Activated CD8-positive, alpha-beta memory T cell treated with anti-CD3 and anti-CD28 coated beads for 48 hours (primary cell): ENCODE measurements around the gene TMEM97.
A peak's percentile ranks its signal among the peaks of the same experiment; 100 is the strongest.
"Not testable (repeated sequence)": the region's sequence is repeated elsewhere in the genome, so short reads cannot be mapped to it uniquely, and the experiment has no call there.

ENCODE experiments used
- DNase-seq, 3 experiments: peaks; one replicate each; pipeline ENCODE4 v3.0.0-alpha.2; 2020; ENCODE audit warnings: low read depth in 2 of 3, low spot score in 2 of 3

Gene TMEM97

GRCh38 chr17:28335959-28336871 is 17.2 kb downstream of the TMEM97 start:
- DNase-seq, result no peak

- DNase-seq, result no peak
Observed at GRCh38 chr17:28338056-28338768, 19.2 kb downstream of the TMEM97 start.

- DNase-seq, result not testable (repeated sequence)
Observed at GRCh38 chr17:28338769-28339212, 19.8 kb downstream of the TMEM97 start.

- no peak for DNase-seq
Observed at GRCh38 chr17:28339431-28339830, 20.4 kb downstream of the TMEM97 start.

- no peak for DNase-seq
Observed at GRCh38 chr17:28340374-28340773, 21.4 kb downstream of the TMEM97 start.

GRCh38 chr17:28341516-28341915 is 22.5 kb downstream of the TMEM97 start:
- no peak for DNase-seq

GRCh38 chr17:28342313-28342712 is 23.3 kb downstream of the TMEM97 start:
- DNase-seq, result no peak

- no peak for DNase-seq
Observed at GRCh38 chr17:28343491-28343932, 24.5 kb downstream of the TMEM97 start.

GRCh38 chr17:28344011-28344410 is 25.0 kb downstream of the TMEM97 start:
- DNase-seq, result no peak

- no peak for DNase-seq
Observed at GRCh38 chr17:28344435-28344901, 25.5 kb downstream of the TMEM97 start.

GRCh38 chr17:28345419-28346198 is 26.6 kb downstream of the TMEM97 start:
- no peak for DNase-seq

- no peak for DNase-seq
Observed at GRCh38 chr17:28346199-28346580, 27.2 kb downstream of the TMEM97 start.

GRCh38 chr17:28346746-28347246 is 27.8 kb downstream of the TMEM97 start:
- DNase-seq, result no peak

- no peak for DNase-seq
Observed at GRCh38 chr17:28347261-28347891, 28.4 kb downstream of the TMEM97 start.

GRCh38 chr17:28348979-28349378 is 30.0 kb downstream of the TMEM97 start:
- no peak for DNase-seq

GRCh38 chr17:28350271-28350670 is 31.3 kb downstream of the TMEM97 start:
- no peak for DNase-seq

GRCh38 chr17:28357061-28357900 is 38.3 kb downstream of the TMEM97 start, which contains the start of gene POLDIP2:
Gene POLDIP2, minus strand, starts transcription at chr17:28357527. Its CDS starts 79 bp downstream, at chr17:28357448.
- DNase-seq, result peak; percentile 79 to 94 (median 93)

- no peak for DNase-seq
Observed at GRCh38 chr17:28357901-28358197, 38.8 kb downstream of the TMEM97 start.

- DNase-seq, result no peak
Observed at GRCh38 chr17:28363186-28363585, 44.2 kb downstream of the TMEM97 start.
